H54 (cell line): Measurements from ENCODE around the gene ATP2B3.

Experiments
- DNase-seq: peaks from one replicate; pipeline ENCODE4 v3.0.0; 2011; ENCODE audit warnings: low spot score, mixed read lengths; ENCODE audit not compliant: insufficient read length
- FAIRE-seq: peaks from 3 replicates; lab custom pipeline; 2011; peaks lifted over from hg19 to GRCh38; lab: Jason Lieb, UNC
- POLR2A ChIP-seq: IDR thresholded peaks from 2 replicates; pipeline ENCODE4 v1.6.1; 2011; ENCODE audit warnings: low read depth, mild to moderate bottlenecking, low read length

The ATP2B3 gene

GRCh38 chrX:153611298-153612095, 94.1 kb downstream of the ATP2B3 start:
- no peak for FAIRE-seq
- TF ChIP-seq POLR2A, result no peak
- DNase-seq, result no peak

- no peak for FAIRE-seq
- no peak for DNase-seq
- no peak for TF ChIP-seq POLR2A
Observed at GRCh38 chrX:153612413-153612812, 95.0 kb downstream of the ATP2B3 start.

- DNase-seq (no peak), FAIRE-seq (no peak)
- TF ChIP-seq POLR2A, result no peak
Observed at GRCh38 chrX:153614818-153615217, 97.4 kb downstream of the ATP2B3 start.

- TF ChIP-seq POLR2A, result no peak
- DNase-seq (no peak), FAIRE-seq (no peak)
Observed at GRCh38 chrX:153620576-153620975, 103.1 kb downstream of the ATP2B3 start.

- DNase-seq (no peak), FAIRE-seq (no peak)
- no peak for TF ChIP-seq POLR2A
Observed at GRCh38 chrX:153621949-153622598, 104.6 kb downstream of the ATP2B3 start.

GRCh38 chrX:153622661-153623309, 105.3 kb downstream of the ATP2B3 start:
- no peak for FAIRE-seq
- DNase-seq, result no peak
- TF ChIP-seq POLR2A, result no peak

- TF ChIP-seq POLR2A, result no peak
- no peak for DNase-seq
- no peak for FAIRE-seq
Observed at GRCh38 chrX:153623310-153624029, 106.0 kb downstream of the ATP2B3 start.

- DNase-seq (no peak), FAIRE-seq (no peak)
- TF ChIP-seq POLR2A, result no peak
Observed at GRCh38 chrX:153624196-153625091, 107.0 kb downstream of the ATP2B3 start.

- no peak for FAIRE-seq
- no peak for DNase-seq
- TF ChIP-seq POLR2A, result no peak
Observed at GRCh38 chrX:153625271-153626024, 108.0 kb downstream of the ATP2B3 start.

GRCh38 chrX:153626025-153626633, 108.7 kb downstream of the ATP2B3 start:
- FAIRE-seq (no peak), DNase-seq (no peak)
- no peak for TF ChIP-seq POLR2A

- TF ChIP-seq POLR2A, result no peak
- DNase-seq, result no peak
- no peak for FAIRE-seq
Observed at GRCh38 chrX:153626863-153627674, 109.6 kb downstream of the ATP2B3 start.
